Stimulated activated CD4-positive, alpha-beta T cell treated with anti-CD3 and anti-CD28 coated beads, Interleukin-2, amount 100 ng/mL, for 24 hours (primary cell): ENCODE data around the gene ZNF524.

Experiments
- DNase-seq, 2 donors: peaks; one replicate each; pipeline ENCODE4 v3.0.0-alpha.2; 2020

ZNF524 gene

DNA sequence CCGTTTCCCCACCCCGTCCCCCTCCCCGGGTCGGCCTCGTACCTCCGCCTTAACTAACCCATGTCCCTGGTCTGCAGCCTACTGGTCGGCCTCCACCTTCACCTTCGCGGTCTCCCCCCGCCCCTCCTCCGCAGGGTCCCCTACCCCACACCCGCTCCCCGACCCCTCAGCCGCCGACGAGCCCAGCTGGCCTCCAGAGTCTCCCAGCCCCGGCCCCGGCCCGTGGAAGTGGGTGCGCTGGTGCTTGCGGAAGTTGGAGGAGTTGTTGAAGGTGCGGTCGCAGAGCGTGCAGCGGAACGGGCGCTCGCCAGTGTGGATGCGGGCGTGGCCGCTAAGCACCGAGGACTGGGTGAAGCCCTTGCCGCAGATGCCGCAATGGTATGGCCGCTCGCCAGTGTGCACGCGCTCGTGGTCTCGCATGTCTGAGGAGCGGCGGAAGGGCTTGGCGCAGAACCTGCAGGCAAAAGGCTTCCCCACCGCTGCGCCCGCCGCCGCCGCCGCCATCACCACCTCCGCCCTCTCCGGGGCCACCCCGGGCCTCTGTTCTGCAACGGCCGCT, 21.7 kb downstream of the ZNF524 start:
- no peak for DNase-seq

DNA sequence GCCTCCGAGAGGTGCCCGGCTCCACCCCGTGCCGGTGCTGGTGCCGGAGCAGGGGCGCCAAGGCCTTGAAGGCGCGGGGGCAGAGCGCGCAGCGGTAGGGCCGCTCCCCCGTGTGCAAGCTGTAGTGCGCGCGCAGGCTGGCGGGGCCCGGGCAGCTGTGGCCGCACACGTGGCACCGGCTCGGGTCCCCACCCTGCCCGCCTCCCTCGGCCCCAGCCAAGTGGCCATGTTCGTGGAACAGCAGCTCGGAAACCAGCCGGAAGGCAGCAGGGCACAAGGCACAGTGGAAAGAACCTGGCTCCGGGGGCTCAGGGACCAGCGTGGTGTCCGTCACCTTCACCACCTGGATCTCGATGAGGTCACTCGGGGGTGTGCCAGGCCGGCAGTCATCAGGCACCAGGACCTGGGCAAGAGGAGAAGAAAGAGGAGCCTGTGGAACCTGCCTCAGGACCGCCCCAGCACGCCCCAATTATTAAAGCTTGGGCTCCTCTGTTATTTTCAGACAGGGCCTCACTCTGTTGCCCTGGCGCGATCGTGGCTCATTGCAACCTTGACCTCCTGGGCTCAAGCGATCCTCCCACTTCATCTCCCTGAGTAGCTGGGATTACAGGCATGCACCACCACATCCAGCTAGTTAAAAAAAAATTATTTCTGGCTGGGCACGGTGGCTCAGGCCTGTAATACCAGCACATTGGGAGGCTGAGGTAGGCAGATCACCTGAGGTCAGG, 22.3 kb downstream of the ZNF524 start:
- no peak for DNase-seq

DNA sequence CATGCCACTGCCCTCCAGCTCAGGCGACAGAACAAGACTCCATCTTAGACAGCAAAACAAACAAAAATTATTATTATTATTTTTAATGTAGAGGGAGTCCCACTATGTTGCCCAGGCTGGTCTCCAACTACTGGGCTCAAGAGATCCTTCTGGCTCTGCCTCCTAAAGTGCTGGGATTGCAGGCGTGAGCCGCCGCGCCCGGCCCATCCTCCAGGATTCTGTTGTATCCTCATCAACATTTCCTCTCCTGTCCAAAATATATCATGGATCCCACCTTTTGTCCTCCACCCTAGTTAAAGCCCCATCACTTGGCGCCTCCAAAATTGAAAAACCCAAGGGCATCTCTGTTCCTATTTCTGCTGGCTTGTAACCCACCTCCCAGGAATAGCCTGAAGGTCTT, 23.0 kb downstream of the ZNF524 start:
- DNase-seq = no peak

DNA sequence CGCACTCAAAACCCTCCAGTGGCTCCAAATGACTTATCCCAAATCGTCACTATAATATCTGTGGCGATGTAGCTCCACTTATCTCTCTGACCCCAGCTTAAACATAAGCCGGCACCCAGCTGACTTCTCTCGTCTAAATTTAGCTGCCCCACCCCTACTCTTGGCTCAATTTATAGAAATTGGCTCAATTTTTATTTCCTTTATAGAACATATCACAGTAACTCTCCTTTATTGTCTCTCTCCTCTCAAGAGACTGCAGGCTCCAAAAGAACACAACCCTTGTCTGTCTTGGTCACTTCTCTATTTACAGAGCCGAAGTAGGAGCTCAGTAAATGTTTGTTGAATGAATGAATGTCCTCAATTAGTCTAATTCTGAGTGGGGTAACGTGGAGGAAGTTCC, 23.5 kb downstream of the ZNF524 start:
- DNase-seq = no peak

DNA sequence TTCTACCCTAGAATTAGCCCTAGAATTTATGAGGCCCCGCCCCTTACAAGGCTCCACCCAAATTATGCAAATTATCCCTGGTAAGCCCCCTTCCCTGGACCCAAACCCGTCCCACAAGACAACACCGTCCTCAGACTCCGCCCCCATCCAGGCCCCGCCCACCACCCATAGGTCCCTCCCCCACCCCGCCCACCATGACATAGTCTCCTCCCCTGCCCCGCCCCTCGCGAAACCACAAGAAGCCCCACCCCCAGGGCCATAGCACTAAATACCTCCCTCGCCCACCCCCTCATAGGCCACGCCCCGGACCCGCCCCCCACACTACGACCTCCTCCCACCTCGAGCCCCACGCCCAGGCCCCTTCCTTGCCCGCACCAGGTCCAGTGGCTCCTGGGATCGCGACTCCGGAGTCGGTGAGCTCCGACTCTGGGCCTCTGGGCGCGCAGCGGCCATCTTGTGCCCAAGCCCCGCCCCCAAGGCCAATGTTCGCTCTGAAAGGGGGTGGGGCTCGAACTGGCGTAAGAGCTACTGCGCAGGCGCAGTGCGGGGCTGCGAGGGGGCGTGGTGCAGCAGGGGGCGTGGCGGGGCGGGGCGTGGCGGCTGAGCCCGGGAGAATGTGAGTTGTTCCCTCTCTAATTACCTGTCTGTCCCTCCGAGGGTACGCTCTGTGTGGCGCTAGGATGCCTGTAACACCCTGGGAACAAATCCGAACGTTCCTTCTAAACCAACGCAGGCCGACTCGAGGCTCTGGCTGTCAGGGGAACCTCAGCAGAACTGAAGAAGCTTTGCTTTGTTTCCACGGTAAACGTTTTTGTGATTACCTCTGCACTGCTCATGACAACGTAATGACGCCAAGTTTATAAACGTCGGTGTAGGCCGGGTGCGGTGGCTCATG, 24.3 kb downstream of the ZNF524 start, which contains the start of gene ZNF784:
Gene ZNF784 (minus strand): TSS at position 458 of the 895 bp plus-strand sequence. CDS start 5 bp downstream, at position 453.
- DNase-seq = peak; percentile 94 to 95

DNA sequence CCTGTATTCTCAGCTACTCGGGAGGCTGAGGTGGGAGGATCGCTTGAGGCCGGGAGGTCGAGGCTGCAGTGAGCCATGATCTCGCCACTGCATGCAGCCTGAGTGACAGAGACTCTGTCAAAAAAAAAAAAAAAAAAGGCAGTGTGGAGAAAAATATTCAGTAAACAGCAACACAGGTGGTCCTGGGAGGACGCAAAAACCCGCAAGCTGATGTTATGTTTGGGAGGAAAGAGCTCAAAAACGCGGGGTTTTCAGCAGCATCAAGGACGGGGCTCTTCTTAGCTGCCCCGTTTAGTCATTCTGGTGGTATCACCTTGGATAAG, 24.9 kb downstream of the ZNF524 start:
- DNase-seq = no peak

DNA sequence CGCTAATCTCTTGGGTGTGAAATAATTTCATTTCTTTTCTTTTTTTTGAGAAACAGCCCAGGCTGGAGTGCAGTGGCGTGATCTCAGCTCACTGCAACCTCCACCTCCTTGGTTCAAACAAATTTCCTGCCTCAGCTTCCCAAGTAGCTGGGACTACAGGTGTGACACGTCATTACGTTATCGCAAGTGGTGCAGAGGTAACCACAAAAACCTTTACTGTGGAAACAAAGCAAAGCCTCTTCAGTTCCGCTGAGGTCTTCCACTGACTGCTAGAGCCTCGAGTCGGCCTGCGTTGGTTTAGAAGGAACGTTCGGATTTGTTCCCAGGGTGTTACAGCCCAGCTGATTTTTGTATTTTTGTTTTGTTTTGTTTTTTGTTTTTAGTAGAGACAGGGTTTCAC, 26.3 kb downstream of the ZNF524 start:
- peak; percentile 42 to 55 for DNase-seq

DNA sequence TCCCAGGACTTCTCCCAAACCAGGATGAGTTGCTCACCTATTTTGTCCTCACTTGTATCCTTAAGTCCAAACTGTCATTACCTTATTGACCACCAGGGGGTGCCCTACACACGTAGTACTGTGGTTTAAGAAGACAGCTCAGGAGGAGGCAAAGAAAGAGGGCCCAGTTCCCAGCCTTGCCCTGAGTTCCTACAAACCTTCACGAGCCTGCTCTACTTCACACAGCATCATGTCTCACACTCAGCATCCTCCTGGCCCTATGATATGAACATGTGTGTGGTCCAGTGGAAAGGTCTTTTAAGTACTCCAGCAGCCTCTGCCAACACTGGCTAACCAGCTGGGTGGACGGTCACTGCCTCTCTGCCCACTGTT, 32.4 kb downstream of the ZNF524 start:
- peak; percentile 84 to 93 for DNase-seq

DNA sequence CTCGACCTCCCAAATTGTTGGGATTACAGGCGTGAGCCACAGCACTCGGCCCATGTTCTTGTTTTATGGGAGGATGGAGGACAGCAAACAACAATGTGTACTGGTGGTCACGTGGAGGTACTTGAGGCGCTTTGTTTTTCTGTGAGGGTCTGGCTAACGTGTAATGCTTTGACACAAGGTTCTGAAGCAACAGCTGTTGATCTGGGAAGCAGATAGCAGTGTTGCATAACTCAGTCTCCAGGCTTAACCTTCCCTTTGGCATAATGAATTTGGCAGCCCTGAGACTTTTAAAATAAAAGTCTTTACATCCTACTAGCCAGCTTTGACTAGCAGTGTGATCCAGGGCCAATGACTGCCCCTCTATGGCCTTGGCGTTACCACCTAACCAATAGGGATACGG, 33.8 kb downstream of the ZNF524 start:
- no peak for DNase-seq

DNA sequence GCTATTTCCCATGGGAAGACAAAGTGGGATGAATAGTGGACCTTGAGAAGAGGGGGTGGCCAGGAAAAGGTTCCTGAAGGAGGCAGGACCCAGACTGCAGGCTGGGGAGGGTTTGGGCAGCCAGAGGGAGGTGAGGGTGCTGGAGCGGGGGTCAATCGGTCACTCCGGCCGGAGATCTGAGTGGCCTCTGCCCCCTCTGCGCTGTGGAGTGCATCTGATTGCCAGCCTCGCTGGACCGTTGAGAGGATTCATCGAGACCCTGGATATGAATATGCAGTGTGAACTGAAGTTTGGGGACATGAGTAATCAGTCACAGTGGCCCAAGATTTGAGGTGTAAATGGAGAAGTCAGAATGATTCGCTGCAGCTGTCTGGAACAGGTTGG, 35.2 kb downstream of the ZNF524 start:
- DNase-seq = no peak

DNA sequence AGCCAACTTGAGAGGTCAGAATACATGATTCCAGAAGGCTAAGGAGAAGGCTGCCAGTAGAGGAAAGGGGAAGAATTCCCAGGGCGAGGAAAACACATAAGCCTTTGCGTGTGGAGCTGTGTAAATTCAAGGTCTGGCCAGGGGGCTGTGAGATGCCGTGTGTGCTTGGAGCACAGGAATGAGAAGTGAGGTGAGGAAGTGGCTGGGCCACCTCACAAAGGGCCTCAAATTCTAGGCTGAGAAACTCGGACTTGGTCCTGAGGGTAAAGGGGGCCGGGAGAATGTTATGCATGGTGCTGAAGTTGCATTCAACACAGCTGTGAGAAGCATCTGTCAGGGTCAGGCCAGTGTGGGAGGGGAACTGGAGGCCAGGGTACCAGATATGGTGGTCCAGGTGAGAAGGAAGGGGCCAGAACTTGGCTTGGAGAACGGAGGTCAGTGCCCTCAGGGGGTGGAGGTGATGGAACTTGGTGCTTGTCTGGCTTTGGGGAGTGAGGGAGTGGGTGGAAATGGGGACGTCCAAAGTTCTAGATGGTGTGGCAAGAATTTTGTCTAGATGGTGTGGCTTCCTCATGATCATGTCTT, 35.9 kb downstream of the ZNF524 start:
- no peak for DNase-seq

DNA sequence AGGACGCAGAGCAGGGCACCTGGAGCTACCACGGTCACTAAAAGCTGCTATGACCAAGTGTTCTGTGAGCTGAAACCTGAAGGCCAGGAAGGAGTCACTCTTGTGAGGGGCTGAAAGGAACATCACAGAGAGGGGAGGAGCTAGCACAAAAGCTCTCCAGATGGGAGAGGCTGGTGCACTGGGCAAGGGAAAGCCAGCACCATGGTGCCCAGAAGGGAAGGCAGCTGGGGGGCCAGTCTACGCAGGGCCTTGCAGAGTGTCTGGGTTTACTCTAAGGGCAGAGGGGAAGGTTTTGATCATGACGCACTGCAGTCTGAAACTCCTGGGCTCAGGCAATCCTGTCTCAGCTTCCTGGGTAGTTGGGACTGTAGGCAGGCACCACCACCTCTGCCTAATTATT, 36.6 kb downstream of the ZNF524 start:
- DNase-seq = no peak

DNA sequence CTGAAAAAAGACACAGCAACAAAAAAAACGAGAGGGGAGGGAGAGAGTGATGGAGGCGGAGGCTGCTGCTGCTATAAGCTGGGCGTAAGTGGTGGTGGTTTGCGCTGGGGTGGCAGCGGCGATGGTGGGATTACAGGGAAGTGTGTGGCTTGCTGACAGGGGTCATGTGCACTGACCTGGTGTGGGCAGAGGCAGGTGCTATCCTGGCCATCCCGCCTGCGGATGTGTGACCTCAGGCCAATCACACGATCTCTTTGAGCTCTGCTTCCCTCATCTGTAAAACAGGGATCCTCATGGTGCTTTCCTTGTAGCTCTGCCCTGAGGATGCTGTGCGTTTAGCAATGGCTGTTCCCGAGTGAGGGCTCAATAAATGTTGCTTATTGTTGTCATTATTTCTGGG, 37.4 kb downstream of the ZNF524 start:
- no peak for DNase-seq

DNA sequence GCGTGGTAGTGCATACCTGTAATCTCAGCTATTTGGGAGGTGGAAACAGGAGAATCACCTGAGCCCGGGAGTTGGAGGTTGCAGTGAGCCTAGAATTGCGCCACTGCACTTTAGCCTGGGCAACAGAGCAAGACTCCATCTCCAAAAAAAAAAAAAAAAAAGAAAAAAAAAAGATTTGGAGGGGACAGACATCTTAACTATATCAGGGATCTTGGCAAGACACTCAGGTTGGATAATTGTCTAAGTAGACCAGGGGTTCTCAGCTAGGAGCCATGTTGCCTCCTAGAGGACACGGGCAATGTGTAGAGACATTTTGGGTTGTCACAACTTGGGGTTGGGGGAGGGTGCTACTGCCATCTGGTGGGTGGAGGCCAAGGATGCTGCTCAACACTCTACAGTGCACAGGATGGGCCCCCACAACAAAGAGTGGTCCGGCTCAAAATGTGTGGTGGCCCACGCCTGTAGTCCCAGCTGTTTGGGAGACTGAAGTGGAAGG, 38.8 kb downstream of the ZNF524 start:
- peak; percentile 67 to 71 for DNase-seq

DNA sequence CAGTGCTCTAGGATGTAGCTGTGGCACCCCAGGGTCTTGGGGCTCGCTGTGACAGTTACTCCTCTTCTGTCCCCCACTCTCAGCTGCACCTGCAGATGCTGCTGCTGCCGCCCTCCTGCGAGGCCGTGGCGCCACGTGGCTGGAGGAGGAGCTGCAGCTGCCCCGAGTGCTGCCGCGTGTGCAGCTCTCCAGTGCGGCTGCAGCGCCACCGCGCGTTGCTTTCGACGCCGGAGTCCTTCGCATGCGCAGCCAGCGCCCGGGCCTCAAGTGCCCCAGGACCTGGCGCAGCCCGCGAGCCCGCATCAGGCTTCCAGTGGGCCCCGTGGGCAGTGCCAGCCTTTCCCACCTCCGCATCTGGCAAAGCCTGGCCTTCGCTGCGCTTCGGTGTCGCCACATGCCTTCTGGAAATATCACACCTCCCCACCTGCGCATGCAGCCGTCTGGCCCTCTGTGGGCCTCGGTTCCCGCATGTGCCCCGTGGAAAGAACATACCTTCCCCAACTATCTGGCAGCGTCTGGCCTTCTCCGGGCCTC, 40.0 kb downstream of the ZNF524 start:
- peak; percentile 67 to 74 for DNase-seq

DNA sequence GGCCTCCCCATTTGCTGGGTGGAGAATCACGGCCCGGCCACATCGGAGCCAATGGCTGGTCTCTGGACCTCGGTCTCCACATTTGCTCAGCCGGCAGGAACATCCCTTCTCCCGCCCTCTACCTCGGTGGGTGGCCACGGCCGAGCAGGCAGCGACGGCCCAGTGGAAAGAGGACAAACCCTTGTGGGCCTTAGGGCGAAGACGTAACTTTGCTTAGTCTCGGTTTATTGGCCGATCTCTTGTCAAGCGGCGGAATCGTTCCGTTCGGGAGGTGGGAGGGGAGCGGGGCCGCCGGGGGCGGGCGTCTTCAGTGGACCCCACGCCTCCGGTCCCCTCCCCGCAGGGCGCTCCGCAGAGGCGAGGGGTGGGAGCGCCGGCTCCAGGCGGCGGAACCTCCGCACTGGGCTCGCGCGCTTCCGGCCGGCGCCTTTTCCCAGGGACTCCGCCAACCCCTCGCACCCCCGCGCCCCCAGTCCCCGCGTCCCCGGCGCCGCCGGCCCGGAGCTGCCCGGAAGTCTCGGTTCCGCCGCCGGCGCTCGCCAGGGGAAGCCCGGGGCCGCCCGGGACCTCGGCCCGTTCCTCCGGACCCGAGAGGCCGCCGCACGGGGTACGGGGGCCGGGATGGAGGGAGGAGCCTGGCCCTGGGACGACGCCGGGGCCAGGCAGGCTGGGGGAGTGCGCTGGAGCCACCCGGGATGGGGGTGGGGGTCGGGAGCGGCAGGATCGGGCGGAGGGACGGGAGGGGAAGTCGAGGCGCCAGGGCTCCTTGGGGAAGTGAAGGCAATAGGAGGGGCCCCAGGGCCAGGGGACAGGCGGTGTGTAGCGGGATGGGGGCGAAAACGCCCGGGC, 40.7 kb downstream of the ZNF524 start, which contains the start of gene ZNF580:
Gene ZNF580 (plus strand): TSS at position 426 of the 849 bp plus-strand sequence. CDS start 1,507 bp downstream, outside the sequence.
- DNase-seq = peak; percentile 71 to 77

DNA sequence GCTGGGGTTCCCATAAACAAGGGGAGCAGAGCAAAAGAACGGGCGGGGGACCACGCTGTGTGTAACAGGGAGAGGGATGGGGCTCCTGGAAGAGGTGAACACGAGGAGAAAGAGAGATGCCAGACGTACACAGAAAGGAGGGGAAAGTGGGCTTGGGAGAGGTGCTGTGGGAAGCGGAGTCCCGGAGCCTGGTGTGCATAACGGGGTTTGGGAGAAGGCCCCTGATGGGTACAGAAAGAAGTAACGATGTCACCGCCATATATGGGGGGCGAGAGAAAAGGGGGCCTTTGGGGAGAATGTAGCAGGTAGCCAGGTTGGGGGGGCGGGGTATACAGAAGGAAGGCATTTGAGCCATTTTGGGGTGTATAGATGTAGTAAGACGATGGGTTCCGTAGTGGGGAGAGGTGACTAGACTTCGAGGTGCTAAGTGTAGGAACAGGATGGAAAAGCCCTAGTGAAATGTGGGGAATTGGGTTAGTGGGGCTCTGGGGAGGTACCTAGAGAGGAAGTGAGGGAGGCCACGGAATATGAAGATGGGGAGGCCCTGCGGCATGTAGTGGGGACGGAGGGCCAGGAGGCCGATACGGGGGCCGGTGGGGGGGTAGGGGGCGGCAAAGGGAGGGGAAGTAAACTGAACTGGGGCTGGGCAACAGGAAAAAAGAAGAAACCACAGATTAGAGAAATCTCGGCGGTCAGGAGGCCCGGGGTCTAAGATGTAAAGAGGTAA, 41.5 kb downstream of the ZNF524 start:
- DNase-seq = peak; percentile 51

DNA sequence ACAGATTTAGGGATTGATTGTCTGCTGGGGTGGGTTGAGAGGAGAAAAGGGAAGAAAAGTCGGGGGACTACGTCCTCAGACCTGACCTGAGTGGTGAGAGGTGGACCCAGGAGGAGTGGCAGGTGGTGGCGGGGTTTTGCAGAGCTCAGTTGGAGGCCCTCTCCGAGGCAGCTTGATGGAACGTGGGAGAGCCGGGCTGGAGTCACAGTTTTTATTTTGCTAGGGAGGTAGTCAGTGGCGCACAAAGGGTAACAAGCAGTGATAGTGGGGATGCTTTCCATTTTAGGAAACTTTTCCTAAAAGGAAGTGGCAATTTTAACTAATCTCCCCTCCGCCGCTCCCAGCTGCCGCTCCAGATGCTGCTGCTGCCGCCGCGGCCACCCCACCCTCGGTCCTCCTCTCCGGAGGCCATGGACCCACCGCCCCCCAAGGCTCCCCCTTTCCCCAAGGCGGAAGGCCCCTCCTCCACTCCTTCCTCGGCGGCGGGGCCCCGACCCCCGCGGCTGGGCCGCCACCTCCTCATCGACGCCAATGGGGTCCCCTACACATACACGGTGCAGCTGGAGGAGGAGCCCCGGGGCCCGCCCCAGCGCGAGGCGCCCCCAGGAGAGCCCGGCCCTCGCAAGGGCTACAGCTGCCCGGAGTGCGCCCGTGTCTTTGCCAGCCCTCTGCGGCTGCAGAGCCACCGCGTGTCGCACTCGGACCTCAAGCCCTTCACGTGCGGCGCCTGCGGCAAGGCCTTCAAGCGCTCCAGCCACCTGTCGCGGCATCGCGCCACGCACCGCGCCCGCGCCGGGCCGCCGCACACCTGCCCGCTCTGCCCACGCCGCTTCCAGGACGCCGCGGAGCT, 42.3 kb downstream of the ZNF524 start:
- peak; percentile 50 to 51 for DNase-seq

DNA sequence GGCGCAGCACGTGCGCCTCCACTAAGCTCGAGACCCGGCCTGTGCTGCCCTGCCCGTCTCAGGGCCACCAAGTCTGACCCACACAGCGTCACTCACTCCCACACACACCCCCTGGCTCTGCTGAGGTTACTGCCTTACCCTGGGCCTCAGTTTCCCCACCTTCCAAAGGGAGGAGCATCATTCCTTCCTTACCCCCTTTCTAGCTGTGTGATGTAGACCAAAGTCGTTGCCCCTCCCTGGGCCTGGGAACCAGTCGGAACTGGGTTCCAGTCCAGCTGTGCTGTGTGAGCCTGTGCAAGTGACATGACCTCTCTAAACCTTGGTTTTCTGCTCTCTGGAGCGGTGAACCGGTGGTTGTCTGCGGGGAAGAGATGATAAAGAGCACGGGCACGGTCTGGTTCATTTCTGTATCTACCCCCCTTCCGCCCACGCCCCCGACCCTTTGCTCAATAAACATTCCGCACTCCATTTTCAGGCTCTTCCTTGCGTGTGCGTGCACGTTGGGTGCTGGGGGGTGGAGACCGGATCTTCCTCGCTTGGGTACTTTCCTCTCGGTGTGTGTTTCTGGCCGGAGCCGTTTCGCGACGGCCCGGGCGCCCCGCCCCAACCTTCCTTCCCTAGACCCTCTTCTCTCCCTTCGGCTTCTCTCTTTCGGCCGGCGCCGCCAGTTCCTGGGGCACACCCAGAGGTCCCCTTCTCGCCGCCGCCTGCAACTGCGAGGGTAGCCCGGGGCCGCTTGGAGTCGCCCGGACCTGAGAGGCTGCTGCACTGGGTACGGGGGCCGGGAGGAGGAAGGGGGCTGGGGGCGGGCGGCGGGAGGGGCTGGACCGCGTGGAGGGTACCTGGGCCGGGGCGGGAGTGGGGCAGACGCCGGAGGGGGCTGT, 43.2 kb downstream of the ZNF524 start, which contains the start of gene ZNF581:
Gene ZNF581 (plus strand): TSS at position 647 of the 884 bp plus-strand sequence. CDS start 923 bp downstream, outside the sequence.
- peak; percentile 85 for DNase-seq
